ENCODE results near the gene NCK2. TPM values are rescaled to one million over a fixed set of nuclear protein-coding genes. Genes with fewer than 3 reads are reported as not detected.

The NCK2 gene
- total RNA-seq, 1 donor from 2014 or later: 82.9 TPM

- DNase-seq (ENCODE audit: low read depth): no peak
- Histone ChIP-seq H3K27me3 (ENCODE audit: control insufficient read depth, insufficient read depth, low read length) (no peaks in the 10 kb centered on the region), H3K36me3 (ENCODE audit: control insufficient read depth, insufficient read depth, low read length) (no peaks in the 10 kb centered on the region), H3K4me3 (ENCODE audit: low read depth, low read length) (no peak overlapping the region)
- no peak for TF ChIP-seq CTCF (IDR thresholded peaks at IDR 0.05; ENCODE audit: insufficient read depth, low read length, poor library complexity, severe bottlenecking)
Measured at GRCh38 chr2:105873281-105873680, 128.6 kb downstream of the NCK2 start.

GRCh38 chr2:105873721-105874120 is 129.0 kb downstream of the NCK2 start:
- DNase-seq (ENCODE audit: low read depth): peak; percentile 63
- H3K27me3 ChIP-seq (ENCODE audit: control insufficient read depth, insufficient read depth, low read length): no peaks in the 10 kb centered on the region
- H3K36me3 ChIP-seq (ENCODE audit: control insufficient read depth, insufficient read depth, low read length): no peaks in the 10 kb centered on the region
- H3K4me3 ChIP-seq (ENCODE audit: low read depth, low read length): no peak overlapping the region
- no peak for TF ChIP-seq CTCF (IDR thresholded peaks at IDR 0.05; ENCODE audit: insufficient read depth, low read length, poor library complexity, severe bottlenecking)

GRCh38 chr2:105874466-105874865 is 129.8 kb downstream of the NCK2 start:
- DNase-seq (ENCODE audit: low read depth): no peak
- no peak for TF ChIP-seq CTCF (IDR thresholded peaks at IDR 0.05; ENCODE audit: insufficient read depth, low read length, poor library complexity, severe bottlenecking)

GRCh38 chr2:105875241-105875640 is 130.5 kb downstream of the NCK2 start:
- no peaks in the 10 kb centered on the region for H3K36me3 ChIP-seq (ENCODE audit: control insufficient read depth, insufficient read depth, low read length)
- TF ChIP-seq CTCF (IDR thresholded peaks at IDR 0.05; ENCODE audit: insufficient read depth, low read length, poor library complexity, severe bottlenecking): no peak
- no peaks in the 10 kb centered on the region for H3K27me3 ChIP-seq (ENCODE audit: control insufficient read depth, insufficient read depth, low read length)
- no peak for DNase-seq (ENCODE audit: low read depth)
- H3K4me3 ChIP-seq (ENCODE audit: low read depth, low read length): no peak overlapping the region

More at GRCh38 chr2:105874466-105874865, 129.8 kb downstream of the NCK2 start:
- H3K4me3 ChIP-seq (ENCODE audit: low read depth, low read length): no peak overlapping the region
- H3K27me3 ChIP-seq (ENCODE audit: control insufficient read depth, insufficient read depth, low read length): no peaks in the 10 kb centered on the region
- H3K36me3 ChIP-seq (ENCODE audit: control insufficient read depth, insufficient read depth, low read length): no peaks in the 10 kb centered on the region

GRCh38 chr2:105876191-105876590 is 131.5 kb downstream of the NCK2 start:
- H3K4me3 ChIP-seq (ENCODE audit: low read depth, low read length): no peak overlapping the region
- H3K27me3 ChIP-seq (ENCODE audit: control insufficient read depth, insufficient read depth, low read length): no peaks in the 10 kb centered on the region
- no peak for TF ChIP-seq CTCF (IDR thresholded peaks at IDR 0.05; ENCODE audit: insufficient read depth, low read length, poor library complexity, severe bottlenecking)
- no peak for DNase-seq (ENCODE audit: low read depth)
- H3K36me3 ChIP-seq (ENCODE audit: control insufficient read depth, insufficient read depth, low read length): no peaks in the 10 kb centered on the region

- Histone ChIP-seq H3K36me3 (ENCODE audit: control insufficient read depth, insufficient read depth, low read length) (peaks cover 1% of the 10 kb centered on the region), H3K4me3 (ENCODE audit: low read depth, low read length) (no peak overlapping the region), H3K27me3 (ENCODE audit: control insufficient read depth, insufficient read depth, low read length) (no peaks in the 10 kb centered on the region)
- no peak for TF ChIP-seq CTCF (IDR thresholded peaks at IDR 0.05; ENCODE audit: insufficient read depth, low read length, poor library complexity, severe bottlenecking)
- no peak for DNase-seq (ENCODE audit: low read depth)
Measured at GRCh38 chr2:105877945-105878344, 133.2 kb downstream of the NCK2 start.
